Panc1 (cell line): ENCODE measurements around the gene THAP3. TPM values are rescaled to one million over a fixed set of nuclear protein-coding genes. Genes with fewer than 3 reads are reported as not detected.

Experiments used
- ATAC-seq: fragments of 200-7000 bp; cut with Tn5 transposase; 2 replicates; pipeline ENCODE4 v1.9.1; 2020; ENCODE audit warnings: mild to moderate bottlenecking, moderate library complexity
- BruUV-seq: library from RNA; stranded (reverse); fragments of 400-500 nt; replicated peaks from 2 replicates; lab custom pipeline; 2021; lab: Mats Ljungman, UMichigan
- CTCF ChIA-PET: fragments of 300-600 bp; sonication (Branson Sonifier 250); formaldehyde crosslinking; loops from one replicate; lab custom pipeline; 2022; ENCODE audit warnings: antibody characterized with exemption; lab: Charles Lee
- POLR2A ChIA-PET: fragments of 300-600 bp; sonication (Branson Sonifier 250); formaldehyde crosslinking; loops from one replicate; lab custom pipeline; 2022; ENCODE audit warnings: antibody characterized with exemption; lab: Charles Lee
- DNase-seq: peaks from one replicate; pipeline ENCODE4 v3.0.0-alpha.2; 2010; ENCODE audit warnings: low read depth, low spot score
- H3K27ac ChIP-seq: 2 replicates; pipeline ENCODE4 v1.5.1; 2011; ENCODE audit warnings: mild to moderate bottlenecking, low read length, inconsistent platforms
- H3K27me3 ChIP-seq: fragments of 200-500 bp; sonication (Bioruptor generic); 2 replicates; pipeline ENCODE4 v1.6.0; 2014; ENCODE audit warnings: low read length, inconsistent platforms; ENCODE audit not compliant: control insufficient read depth, insufficient read depth
- H3K36me3 ChIP-seq: fragments of 200-500 bp; sonication (Bioruptor generic); 2 replicates; pipeline ENCODE4 v1.5.1; 2014; ENCODE audit warnings: inconsistent platforms, mild to moderate bottlenecking, low read length, moderate library complexity; ENCODE audit not compliant: control insufficient read depth, insufficient read depth
- H3K4me1 ChIP-seq: 2 replicates; pipeline ENCODE4 v1.5.1; 2011; ENCODE audit warnings: inconsistent platforms, mild to moderate bottlenecking, low read length, moderate library complexity; ENCODE audit not compliant: control insufficient read depth, insufficient read depth
- H3K4me3 ChIP-seq, 2 experiments: 2 replicates each; pipeline ENCODE4 v1.5.1; 2011 to 2012; ENCODE audit warnings: low read depth in 2 of 2, low read length in 2 of 2, mild to moderate bottlenecking in 2 of 2, inconsistent platforms in 1 of 2, moderate library complexity in 1 of 2
- H3K9me3 ChIP-seq: fragments of 200-500 bp; sonication (Bioruptor generic); 2 replicates; pipeline ENCODE4 v1.5.1; 2014; ENCODE audit warnings: low read depth, mild to moderate bottlenecking, inconsistent platforms, low read length, moderate library complexity; ENCODE audit not compliant: control insufficient read depth, insufficient read depth
- POLR2AphosphoS5 ChIP-seq: IDR thresholded peaks from 2 replicates; pipeline ENCODE4 v1.6.1; 2012; ENCODE audit warnings: mild to moderate bottlenecking, low read depth, low read length, moderate library complexity
- REST ChIP-seq, 2 experiments: IDR thresholded peaks; 2 replicates each; pipeline ENCODE4 v1.6.1; 2011 to 2012; ENCODE audit warnings: low read depth in 2 of 2, control low read depth in 1 of 2, low read length in 1 of 2, mild to moderate bottlenecking in 1 of 2, moderate library complexity in 1 of 2; ENCODE audit not compliant: insufficient read depth in 1 of 2
- SIN3A ChIP-seq: IDR thresholded peaks from 2 replicates; pipeline ENCODE4 v1.6.1; 2012; ENCODE audit warnings: low read depth, mild to moderate bottlenecking, low read length, moderate library complexity, borderline replicate concordance; ENCODE audit not compliant: insufficient read depth
- TCF7L2 ChIP-seq: IDR thresholded peaks from 2 replicates; pipeline ENCODE4 v1.6.1; 2011; ENCODE audit warnings: mild to moderate bottlenecking, low read depth, low read length, inconsistent platforms
- in situ Hi-C: cut with HindIII; loops from 2 replicates; pipeline ENCODE4 v1.10.0; 2016; ENCODE audit warnings: low sequenced_read_pairs, low pct_unique_long_range_greater_than_20kb
- intact Hi-C: fragments of 100-400 bp; cut with micrococcal nuclease; formaldehyde crosslinking; loops from one replicate; pipeline ENCODE4 v1.10.0; 2022; ENCODE audit not compliant: unreplicated experiment
- total RNA-seq: library from RNA; stranded (reverse); gene quantifications from one replicate; pipeline ENCODE4 v1.2.1, GENCODE V29; 2021; ENCODE audit not compliant: unreplicated experiment
- TF ChIP-seq, protein P1 (sequence below): fragments of 450-650 bp; IDR thresholded peaks from 2 replicates; pipeline ENCODE4 v1.5.1; 2017; ENCODE audit warnings: mild to moderate bottlenecking

The THAP3 gene
- total RNA-seq, 1 experiment from 2014 or later, result 24.9 TPM

GRCh38 chr1:6601923-6602668, 22.6 kb upstream of the THAP3 start:
- Histone ChIP-seq H3K27ac (peak overlapping the region; percentile 90), H3K36me3 (no peaks in the 10 kb centered on the region; the same call in 1 of the 2 replicates), H3K4me3 (peak overlapping the region; percentile 61 to 96), H3K9me3 (no peaks in the 10 kb centered on the region), H3K4me1 (peaks cover 25% of the 10 kb centered on the region), H3K27me3 (no peaks in the 10 kb centered on the region)
- no peak for TF ChIP-seq POLR2AphosphoS5
- TF ChIP-seq, protein P1, sequence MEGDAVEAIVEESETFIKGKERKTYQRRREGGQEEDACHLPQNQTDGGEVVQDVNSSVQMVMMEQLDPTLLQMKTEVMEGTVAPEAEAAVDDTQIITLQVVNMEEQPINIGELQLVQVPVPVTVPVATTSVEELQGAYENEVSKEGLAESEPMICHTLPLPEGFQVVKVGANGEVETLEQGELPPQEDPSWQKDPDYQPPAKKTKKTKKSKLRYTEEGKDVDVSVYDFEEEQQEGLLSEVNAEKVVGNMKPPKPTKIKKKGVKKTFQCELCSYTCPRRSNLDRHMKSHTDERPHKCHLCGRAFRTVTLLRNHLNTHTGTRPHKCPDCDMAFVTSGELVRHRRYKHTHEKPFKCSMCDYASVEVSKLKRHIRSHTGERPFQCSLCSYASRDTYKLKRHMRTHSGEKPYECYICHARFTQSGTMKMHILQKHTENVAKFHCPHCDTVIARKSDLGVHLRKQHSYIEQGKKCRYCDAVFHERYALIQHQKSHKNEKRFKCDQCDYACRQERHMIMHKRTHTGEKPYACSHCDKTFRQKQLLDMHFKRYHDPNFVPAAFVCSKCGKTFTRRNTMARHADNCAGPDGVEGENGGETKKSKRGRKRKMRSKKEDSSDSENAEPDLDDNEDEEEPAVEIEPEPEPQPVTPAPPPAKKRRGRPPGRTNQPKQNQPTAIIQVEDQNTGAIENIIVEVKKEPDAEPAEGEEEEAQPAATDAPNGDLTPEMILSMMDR, result no peak
- no peak for TF ChIP-seq REST (IDR thresholded peaks at IDR 0.05; ENCODE audit: insufficient read depth in 1 of 2, low read depth in 2 of 2, low read length in 1 of 2)
- no peak; the same call in 1 of the 2 replicates for TF ChIP-seq SIN3A
- TF ChIP-seq TCF7L2, result no peak; the same call in 1 of the 2 replicates
- ChIA-PET POLR2A (interaction anchor here (0.6 to 0.7 kb wide), 2 partner anchors 22 to 159 kb away, joined by 3 to 6 read pairs; no protein-coding TSS in a partner anchor), CTCF (no interaction called here)
- intact Hi-C loops, result no loop called here
- ATAC-seq (peak; percentile 66), DNase-seq (no peak)
- BruUV-seq, result no TSS peak
- in situ Hi-C loops, result no loop called here

DNA sequence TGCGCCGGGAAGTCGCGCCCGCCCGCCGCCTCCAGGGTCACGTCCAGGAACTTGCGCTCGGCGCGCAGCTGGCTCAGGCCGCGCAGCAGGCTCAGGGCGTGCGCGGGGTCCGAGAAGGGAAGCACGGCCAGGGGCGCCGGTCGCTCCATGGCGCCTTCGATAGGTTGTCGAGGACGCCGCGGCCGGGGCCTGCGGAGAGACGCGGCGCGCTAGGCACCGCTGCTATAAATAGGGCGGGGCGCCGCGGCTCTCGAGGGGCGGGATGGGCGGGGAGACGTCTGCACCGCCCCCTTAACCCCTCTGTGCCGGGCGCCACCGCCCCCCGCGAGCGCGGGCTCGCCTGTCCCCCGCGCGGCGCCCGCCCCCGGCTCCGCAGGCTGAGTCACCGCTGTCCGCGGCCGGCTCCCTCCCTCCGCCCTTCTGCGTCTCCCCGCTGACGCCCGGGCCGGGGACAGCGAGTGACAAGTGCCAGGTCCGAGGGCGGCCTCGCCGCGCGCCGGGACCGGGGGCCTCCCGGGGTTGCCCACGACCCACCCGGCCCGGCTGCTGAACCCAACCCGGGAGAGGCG, 21.9 kb upstream of the THAP3 start, which contains the start of gene KLHL21:
KLHL21 (minus strand) TSS at position 201 of the 569 bp plus-strand sequence; CDS start at position 149, 52 bp downstream.
- H3K27ac ChIP-seq, result peak within 1 kb of the TSS; percentile 97
- TF ChIP-seq POLR2AphosphoS5 (peak; percentile 93), SIN3A (peak; percentile 90; the same call in 1 of the 2 replicates), REST (IDR thresholded peaks at IDR 0.05; ENCODE audit: insufficient read depth in 1 of 2, low read depth in 2 of 2, low read length in 1 of 2) (no peak)
- TF ChIP-seq, protein P1, result no peak
- no peaks in the 10 kb centered on the region; the same call in 1 of the 2 replicates for H3K36me3 ChIP-seq
- intact Hi-C loops, result no loop called here
- ATAC-seq (peak; percentile 85), DNase-seq (no peak)
- H3K4me3 ChIP-seq, result peak within 1 kb of the TSS; percentile 61 to 96
- in situ Hi-C loops, result no loop called here
- H3K4me1 ChIP-seq, result peaks cover 19% of the 10 kb centered on the region
- no peaks in the 10 kb centered on the region for H3K9me3 ChIP-seq
- CTCF ChIA-PET, result no interaction called here
- BruUV-seq, result no TSS peak
- POLR2A ChIA-PET, result interaction anchor here (0.6 to 0.7 kb wide), 2 partner anchors 21 to 159 kb away, joined by 3 to 6 read pairs; no protein-coding TSS in a partner anchor
- no peaks in the 10 kb centered on the region for H3K27me3 ChIP-seq
